H1 (cell line): ENCODE results near the gene RASA4B. TPM values are rescaled to one million over a fixed set of nuclear protein-coding genes. Genes with fewer than 3 reads are reported as not detected.

Experiments
- CREB1 ChIP-seq: IDR thresholded peaks from 2 replicates; pipeline ENCODE4 v1.6.1; 2012; ENCODE audit warnings: inconsistent platforms
- EGR1 ChIP-seq: IDR thresholded peaks from 2 replicates; pipeline ENCODE4 v1.6.1; 2011; ENCODE audit warnings: low read depth, low read length, borderline replicate concordance
- EP300 ChIP-seq, 2 experiments: IDR thresholded peaks; 1 replicate in 1 of 2; 2 replicates in 1 of 2; pipeline ENCODE4 v1.6.1; 2011 to 2012; ENCODE audit warnings: low read depth in 2 of 2, low read length in 2 of 2, mild to moderate bottlenecking in 2 of 2, borderline replicate concordance in 1 of 2, inconsistent platforms in 1 of 2, moderate library complexity in 1 of 2
- NANOG ChIP-seq: IDR thresholded peaks from 2 replicates; pipeline ENCODE4 v1.6.1; 2011; ENCODE audit warnings: low read length, low read depth, mild to moderate bottlenecking, inconsistent platforms; ENCODE audit not compliant: insufficient read depth, poor library complexity, severe bottlenecking
- NRF1 ChIP-seq: IDR thresholded peaks from 2 replicates; pipeline ENCODE4 v1.6.1; 2011; ENCODE audit warnings: mild to moderate bottlenecking, low read depth, low read length, improper control_type of control experiment
- POU5F1 ChIP-seq: IDR thresholded peaks from 2 replicates; pipeline ENCODE4 v1.6.1; 2011; ENCODE audit warnings: low read depth, mild to moderate bottlenecking, low read length, moderate library complexity
- TEAD4 ChIP-seq: IDR thresholded peaks from 2 replicates; pipeline ENCODE4 v1.6.1; 2012; ENCODE audit warnings: low read depth, low read length, inconsistent platforms, mixed read lengths
- ZNF274 ChIP-seq: IDR thresholded peaks from 2 replicates; pipeline ENCODE4 v1.7.0; 2012; ENCODE audit warnings: low read length, borderline replicate concordance; ENCODE audit errors: extremely low read depth
- polyA plus RNA-seq, 7 experiments: library from polyadenylated mRNA; depleted of rRNA in 3 of 7; stranded (reverse) in 5 of 7; unstranded in 2 of 7; fragments of >200 nt in 5 of 7; fragments of 200-250 nt in 2 of 7; gene quantifications; 1 replicate in 5 of 7; 2 replicates in 1 of 7; 4 replicates in 1 of 7; pipeline versions ENCODE4 v1.2.1 to v1.2.3, GENCODE V29; 2011 to 2013; ENCODE audit warnings: missing spikeins in 2 of 7, mixed read lengths in 2 of 7
- total RNA-seq: library from RNA; stranded (reverse); fragmentation: NEBNext Ultra II Directional; extraction: Animal tissue kit (Norgen Biotek cat#: 25700); gene quantifications from 2 replicates; pipeline ENCODE4 v1.2.1, GENCODE V29; 2021
- TF ChIP-seq, protein P1 (sequence below), 3 experiments: IDR thresholded peaks; 1 replicate in 2 of 3; 2 replicates in 1 of 3; pipeline versions ENCODE4 v1.5.1 to v1.6.1; 2011; ENCODE audit warnings: low read length in 3 of 3, mild to moderate bottlenecking in 3 of 3, inconsistent platforms in 2 of 3, low read depth in 1 of 3, moderate library complexity in 1 of 3; ENCODE audit not compliant: insufficient read depth in 1 of 3; ENCODE audit errors: control extremely low read depth in 1 of 3

The RASA4B gene
- total and polyA plus RNA-seq, 2 of the 8 experiments (the other 6 are each of a cell fraction or from before 2014, with no cell fraction given): 3.4 to 6.7 TPM

DNA sequence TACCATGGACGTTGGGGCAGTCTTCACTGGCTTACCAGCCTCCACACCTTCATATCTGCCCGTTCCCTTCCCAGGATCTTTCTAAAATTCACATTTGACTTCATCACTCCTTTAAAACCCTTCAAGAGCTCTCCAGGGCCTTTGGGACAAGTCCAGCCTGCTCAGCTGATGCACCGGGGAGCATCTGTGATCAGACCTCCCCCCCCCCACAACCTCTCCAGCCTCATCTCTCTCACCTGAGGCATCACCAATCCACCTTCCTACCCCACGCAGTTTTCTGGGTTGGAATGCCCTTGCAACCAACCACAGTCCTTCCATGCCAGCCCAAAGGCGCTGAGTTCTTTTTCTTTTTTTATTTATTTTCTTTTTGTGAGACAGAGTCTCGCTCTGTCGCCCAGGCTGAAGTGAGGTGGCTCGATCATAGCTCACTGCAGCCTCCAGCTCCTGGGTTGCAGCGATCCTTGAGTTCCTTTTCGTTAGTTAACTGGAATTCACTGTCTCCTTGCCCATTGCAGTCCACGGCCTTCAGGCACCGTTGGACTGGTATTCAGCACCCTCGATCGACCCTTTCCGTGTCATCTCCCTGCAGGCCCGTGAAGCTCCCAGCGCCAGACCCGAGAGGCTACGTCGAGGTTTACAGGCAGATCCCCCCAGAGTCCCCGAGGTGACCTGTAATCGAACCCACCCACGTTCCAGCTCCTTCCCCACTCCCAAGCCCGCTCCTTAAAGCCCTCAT, 53.6 kb downstream of the RASA4B start (continued):
- TF ChIP-seq, protein P1, sequence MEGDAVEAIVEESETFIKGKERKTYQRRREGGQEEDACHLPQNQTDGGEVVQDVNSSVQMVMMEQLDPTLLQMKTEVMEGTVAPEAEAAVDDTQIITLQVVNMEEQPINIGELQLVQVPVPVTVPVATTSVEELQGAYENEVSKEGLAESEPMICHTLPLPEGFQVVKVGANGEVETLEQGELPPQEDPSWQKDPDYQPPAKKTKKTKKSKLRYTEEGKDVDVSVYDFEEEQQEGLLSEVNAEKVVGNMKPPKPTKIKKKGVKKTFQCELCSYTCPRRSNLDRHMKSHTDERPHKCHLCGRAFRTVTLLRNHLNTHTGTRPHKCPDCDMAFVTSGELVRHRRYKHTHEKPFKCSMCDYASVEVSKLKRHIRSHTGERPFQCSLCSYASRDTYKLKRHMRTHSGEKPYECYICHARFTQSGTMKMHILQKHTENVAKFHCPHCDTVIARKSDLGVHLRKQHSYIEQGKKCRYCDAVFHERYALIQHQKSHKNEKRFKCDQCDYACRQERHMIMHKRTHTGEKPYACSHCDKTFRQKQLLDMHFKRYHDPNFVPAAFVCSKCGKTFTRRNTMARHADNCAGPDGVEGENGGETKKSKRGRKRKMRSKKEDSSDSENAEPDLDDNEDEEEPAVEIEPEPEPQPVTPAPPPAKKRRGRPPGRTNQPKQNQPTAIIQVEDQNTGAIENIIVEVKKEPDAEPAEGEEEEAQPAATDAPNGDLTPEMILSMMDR (IDR thresholded peaks at IDR 0.05; ENCODE audit: control extremely low read depth in 1 of 3, insufficient read depth in 1 of 3, low read depth in 1 of 3, low read length in 3 of 3): no peak
- TF ChIP-seq NRF1 (no peak), EP300 (IDR thresholded peaks at IDR 0.05; ENCODE audit: borderline replicate concordance in 1 of 2, low read depth in 2 of 2, low read length in 2 of 2) (no peak), ZNF274 (no peak), TEAD4 (no peak), POU5F1 (no peak), NANOG (no peak), CREB1 (no peak), EGR1 (no peak)
